ENCODE data around the gene LRP5.

Gene LRP5

DNA sequence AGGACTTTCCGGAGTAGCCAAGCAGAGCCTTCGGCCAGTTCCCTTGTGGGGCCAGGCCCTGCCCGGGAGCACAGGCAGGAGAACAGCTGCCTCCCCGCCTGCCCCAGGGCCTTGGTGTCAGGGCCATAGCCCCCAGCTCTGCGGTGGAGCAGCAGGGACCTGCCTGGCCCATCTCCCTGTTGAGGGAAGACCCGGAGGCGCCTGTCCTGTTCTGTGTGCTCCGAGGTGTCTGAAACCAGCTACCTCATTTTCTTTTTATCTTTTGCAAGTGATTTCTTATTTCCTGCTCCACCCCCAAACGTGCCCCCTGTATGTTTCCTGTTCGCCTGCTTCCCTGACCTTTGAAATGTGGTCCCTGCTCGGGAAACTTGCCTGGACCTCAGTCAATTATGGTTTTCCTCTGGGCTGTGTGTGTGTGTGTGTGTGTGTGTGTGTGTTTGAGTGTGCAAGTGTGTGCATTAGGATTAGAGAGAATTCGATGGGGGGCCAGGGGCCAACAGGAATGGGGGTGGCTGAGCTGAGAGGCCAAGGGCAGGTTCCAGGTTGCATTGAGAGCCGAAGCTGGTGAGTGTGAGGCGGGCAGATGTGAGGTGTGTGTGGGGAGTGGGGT, 19.1 kb downstream of the LRP5 start:
- H3K18ac ChIP-seq (ENCODE audit: low read length), result no peak overlapping the region
- no peak overlapping the region for H2BK120ac ChIP-seq (ENCODE audit: low read depth, low read length)
- H3K27me3 ChIP-seq (ENCODE audit: insufficient read depth, low read length, poor library complexity), result no peaks in the 10 kb centered on the region
- H3K4me3 ChIP-seq (ENCODE audit: low read length), result no peak overlapping the region
- H3K56ac ChIP-seq (ENCODE audit: low read length), result no peak overlapping the region
- no CpG with 5 or more reads among the region's 14 CpGs for WGBS (ENCODE audit: extremely low coverage, insufficient coverage, low lambda C conversion rate)
- H4K8ac ChIP-seq (ENCODE audit: low read depth, low read length), result no peak overlapping the region
- no peak overlapping the region for H3K9ac ChIP-seq (ENCODE audit: low read length)
- H4K5ac ChIP-seq (ENCODE audit: low read length), result no peak overlapping the region
- H3K79me2 ChIP-seq (ENCODE audit: control insufficient read depth, insufficient read depth, low read length), result peaks cover 4% of the 10 kb centered on the region
- no peaks in the 10 kb centered on the region for H3K36me3 ChIP-seq (ENCODE audit: control insufficient read depth, insufficient read depth, low read length)
- H3K4me1 ChIP-seq (ENCODE audit: control insufficient read depth, low read depth, low read length), result peaks cover 16% of the 10 kb centered on the region
- no peak overlapping the region for H3K4me2 ChIP-seq (ENCODE audit: low read length)
- H3K79me1 ChIP-seq (ENCODE audit: low read length), result peaks cover 17% of the 10 kb centered on the region
- H3K27ac ChIP-seq (ENCODE audit: low read depth, low read length), result no peak overlapping the region
- no peak overlapping the region for H3K23ac ChIP-seq (ENCODE audit: low read length)
- DNase-seq, result no peak
- no peak overlapping the region for H3K4ac ChIP-seq (ENCODE audit: low read depth, low read length)
- H2AK5ac ChIP-seq (ENCODE audit: low read length), result no peak overlapping the region
- H2BK5ac ChIP-seq (ENCODE audit: low read length), result no peak overlapping the region
- H2BK15ac ChIP-seq (replicated peaks; ENCODE audit: low read depth), result no peak overlapping the region

DNA sequence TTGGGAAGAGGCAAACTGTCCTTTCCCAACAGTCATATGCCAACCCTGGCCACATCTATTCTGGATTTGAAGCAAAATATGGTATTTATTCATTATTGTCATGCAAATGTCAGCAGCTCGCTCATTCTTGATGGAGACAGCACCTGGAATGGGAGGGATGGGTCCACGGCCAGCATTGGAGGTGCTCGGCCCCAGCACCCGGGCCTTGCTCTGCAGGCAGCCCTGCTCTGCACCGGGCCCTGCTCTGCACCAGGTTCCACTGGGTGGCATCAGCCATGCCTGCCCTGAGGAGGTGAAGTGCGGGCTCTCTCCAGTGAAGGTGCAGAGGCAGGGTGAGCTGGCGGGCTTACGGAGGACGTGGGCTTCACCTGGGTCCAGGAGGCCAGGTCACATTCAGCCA, 19.8 kb downstream of the LRP5 start:
- H2BK120ac ChIP-seq (ENCODE audit: low read depth, low read length), result no peak overlapping the region

DNA sequence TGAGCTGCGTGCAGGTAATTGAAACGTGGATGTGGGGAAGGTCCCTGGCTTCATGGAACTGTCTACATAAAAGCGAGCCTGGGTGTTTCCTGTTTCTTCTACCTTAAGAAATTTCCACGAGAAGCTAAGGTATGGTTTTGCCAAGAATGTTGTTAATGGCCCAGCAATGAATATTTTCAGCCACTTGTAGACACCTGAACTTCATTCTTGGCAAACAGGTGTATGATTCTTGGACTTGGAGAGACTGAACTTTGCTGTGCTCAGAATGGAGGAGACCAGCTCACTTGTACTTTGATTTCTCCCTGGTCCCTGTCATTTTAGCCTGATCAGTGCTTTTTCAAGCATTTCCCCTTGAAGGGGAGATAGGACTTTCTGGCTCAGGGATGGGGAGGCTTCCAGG, 20.8 kb downstream of the LRP5 start:
- no peak overlapping the region for H3K56ac ChIP-seq (ENCODE audit: low read length)
- H3K18ac ChIP-seq (ENCODE audit: low read length), result no peak overlapping the region
- no peak overlapping the region for H4K8ac ChIP-seq (ENCODE audit: low read depth, low read length)
- no peak overlapping the region for H3K27ac ChIP-seq (ENCODE audit: low read depth, low read length)
- H3K36me3 ChIP-seq (ENCODE audit: control insufficient read depth, insufficient read depth, low read length), result no peaks in the 10 kb centered on the region
- H3K4me1 ChIP-seq (ENCODE audit: control insufficient read depth, low read depth, low read length), result peaks cover 11% of the 10 kb centered on the region
- H3K27me3 ChIP-seq (ENCODE audit: insufficient read depth, low read length, poor library complexity), result no peaks in the 10 kb centered on the region
- H3K79me1 ChIP-seq (ENCODE audit: low read length), result peaks cover 16% of the 10 kb centered on the region
- no peak overlapping the region for H3K9ac ChIP-seq (ENCODE audit: low read length)
- WGBS (ENCODE audit: extremely low coverage, insufficient coverage, low lambda C conversion rate), result no CpG with 5 or more reads among the region's 4 CpGs
- no peak overlapping the region for H3K4ac ChIP-seq (ENCODE audit: low read depth, low read length)
- H3K4me3 ChIP-seq (ENCODE audit: low read length), result no peak overlapping the region
- H2AK5ac ChIP-seq (ENCODE audit: low read length), result no peak overlapping the region
- no peak overlapping the region for H2BK5ac ChIP-seq (ENCODE audit: low read length)
- H3K79me2 ChIP-seq (ENCODE audit: control insufficient read depth, insufficient read depth, low read length), result peaks cover 4% of the 10 kb centered on the region
- no peak for DNase-seq
- no peak overlapping the region for H4K5ac ChIP-seq (ENCODE audit: low read length)
- H2BK120ac ChIP-seq (ENCODE audit: low read depth, low read length), result no peak overlapping the region
- H3K23ac ChIP-seq (ENCODE audit: low read length), result no peak overlapping the region
- H3K4me2 ChIP-seq (ENCODE audit: low read length), result no peak overlapping the region
- no peak overlapping the region for H2BK15ac ChIP-seq (replicated peaks; ENCODE audit: low read depth)

More for the DNA sequence above, 19.8 kb downstream of the LRP5 start:
- Histone ChIP-seq H3K27ac (ENCODE audit: low read depth, low read length) (no peak overlapping the region), H4K8ac (ENCODE audit: low read depth, low read length) (no peak overlapping the region), H2AK5ac (ENCODE audit: low read length) (no peak overlapping the region), H3K36me3 (ENCODE audit: control insufficient read depth, insufficient read depth, low read length) (no peaks in the 10 kb centered on the region), H3K4me2 (ENCODE audit: low read length) (no peak overlapping the region), H2BK5ac (ENCODE audit: low read length) (no peak overlapping the region), H3K4ac (ENCODE audit: low read depth, low read length) (no peak overlapping the region), H3K23ac (ENCODE audit: low read length) (no peak overlapping the region), H3K4me1 (ENCODE audit: control insufficient read depth, low read depth, low read length) (peaks cover 16% of the 10 kb centered on the region), H2BK15ac (replicated peaks; ENCODE audit: low read depth) (no peak overlapping the region), H4K5ac (ENCODE audit: low read length) (no peak overlapping the region), H3K27me3 (ENCODE audit: insufficient read depth, low read length, poor library complexity) (no peaks in the 10 kb centered on the region), H3K56ac (ENCODE audit: low read length) (no peak overlapping the region), H3K4me3 (ENCODE audit: low read length) (no peak overlapping the region), H3K79me1 (ENCODE audit: low read length) (peaks cover 14% of the 10 kb centered on the region), H3K9ac (ENCODE audit: low read length) (no peak overlapping the region), H3K79me2 (ENCODE audit: control insufficient read depth, insufficient read depth, low read length) (peaks cover 4% of the 10 kb centered on the region), H3K18ac (ENCODE audit: low read length) (no peak overlapping the region)
- no CpG with 5 or more reads among the region's 9 CpGs for WGBS (ENCODE audit: extremely low coverage, insufficient coverage, low lambda C conversion rate)
- DNase-seq, result no peak

DNA sequence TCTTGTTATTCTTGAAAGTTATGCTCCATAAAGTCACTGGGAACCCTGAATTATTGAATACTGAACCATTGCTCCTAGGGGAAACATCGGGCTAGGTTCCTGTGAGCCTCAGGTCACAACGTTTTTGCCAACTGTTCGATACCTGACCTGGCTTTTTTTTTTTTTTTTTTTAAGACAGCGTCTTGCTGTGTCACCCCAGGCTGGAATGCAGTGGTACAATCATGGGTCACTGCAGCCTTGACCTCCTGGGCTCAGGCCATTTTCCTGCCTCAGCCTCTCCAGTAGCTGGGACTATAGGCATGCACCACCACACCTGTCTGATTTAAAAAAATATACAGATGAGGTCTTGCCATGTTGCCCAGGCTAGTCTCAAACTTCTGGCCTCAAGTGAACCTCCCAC, 22.5 kb downstream of the LRP5 start:
- H3K9ac ChIP-seq (ENCODE audit: low read length), result no peak overlapping the region
- no peak overlapping the region for H3K4me3 ChIP-seq (ENCODE audit: low read length)
- H2BK120ac ChIP-seq (ENCODE audit: low read depth, low read length), result no peak overlapping the region
- H3K56ac ChIP-seq (ENCODE audit: low read length), result no peak overlapping the region
- no peak overlapping the region for H3K27ac ChIP-seq (ENCODE audit: low read depth, low read length)
- no peak overlapping the region for H2BK5ac ChIP-seq (ENCODE audit: low read length)
- WGBS (ENCODE audit: extremely low coverage, insufficient coverage, low lambda C conversion rate), result no CpG with 5 or more reads among the region's 4 CpGs
- no peaks in the 10 kb centered on the region for H3K36me3 ChIP-seq (ENCODE audit: control insufficient read depth, insufficient read depth, low read length)
- no peak overlapping the region for H4K5ac ChIP-seq (ENCODE audit: low read length)
- H2BK15ac ChIP-seq (replicated peaks; ENCODE audit: low read depth), result no peak overlapping the region
- H3K18ac ChIP-seq (ENCODE audit: low read length), result no peak overlapping the region
- H3K27me3 ChIP-seq (ENCODE audit: insufficient read depth, low read length, poor library complexity), result no peaks in the 10 kb centered on the region
- H3K4me2 ChIP-seq (ENCODE audit: low read length), result no peak overlapping the region
- H2AK5ac ChIP-seq (ENCODE audit: low read length), result no peak overlapping the region
- no peak overlapping the region for H3K23ac ChIP-seq (ENCODE audit: low read length)
- no peaks in the 10 kb centered on the region for H3K79me2 ChIP-seq (ENCODE audit: control insufficient read depth, insufficient read depth, low read length)
- H3K4me1 ChIP-seq (ENCODE audit: control insufficient read depth, low read depth, low read length), result peaks cover 7% of the 10 kb centered on the region
- H3K4ac ChIP-seq (ENCODE audit: low read depth, low read length), result no peak overlapping the region
- no peak for DNase-seq
- H4K8ac ChIP-seq (ENCODE audit: low read depth, low read length), result no peak overlapping the region
- H3K79me1 ChIP-seq (ENCODE audit: low read length), result peaks cover 16% of the 10 kb centered on the region

DNA sequence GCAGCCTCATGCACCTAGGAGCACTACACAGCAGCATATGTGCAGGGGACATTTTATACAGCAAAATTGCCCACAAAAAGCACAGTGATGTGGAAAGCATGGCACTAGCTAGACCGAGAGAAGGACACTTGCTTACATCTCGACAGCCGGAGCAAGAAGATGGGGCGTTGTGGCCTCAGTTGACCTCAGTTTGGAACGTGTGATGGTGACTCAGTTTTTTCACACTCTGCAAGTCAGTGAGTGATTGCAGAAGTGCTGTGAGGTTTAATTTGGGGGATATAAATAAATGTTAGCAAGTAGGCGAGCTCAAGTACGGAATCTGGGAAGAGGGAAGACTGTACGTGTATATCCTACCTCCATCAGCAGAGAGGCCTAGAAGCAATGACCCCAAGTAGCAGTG, 23.3 kb downstream of the LRP5 start:
- H2BK120ac ChIP-seq (ENCODE audit: low read depth, low read length), result no peak overlapping the region
- H2AK5ac ChIP-seq (ENCODE audit: low read length), result no peak overlapping the region
- no peak overlapping the region for H3K4me2 ChIP-seq (ENCODE audit: low read length)
- H3K79me1 ChIP-seq (ENCODE audit: low read length), result peaks cover 15% of the 10 kb centered on the region
- no peak overlapping the region for H3K56ac ChIP-seq (ENCODE audit: low read length)
- whole genome bisulfite sequencing (ENCODE audit: extremely low coverage, insufficient coverage, low lambda C conversion rate), result no CpG with 5 or more reads among the region's 8 CpGs
- H3K4ac ChIP-seq (ENCODE audit: low read depth, low read length), result no peak overlapping the region
- H4K5ac ChIP-seq (ENCODE audit: low read length), result no peak overlapping the region
- H3K27me3 ChIP-seq (ENCODE audit: insufficient read depth, low read length, poor library complexity), result no peaks in the 10 kb centered on the region
- H3K4me1 ChIP-seq (ENCODE audit: control insufficient read depth, low read depth, low read length), result peaks cover 3% of the 10 kb centered on the region
- DNase-seq, result no peak
- no peaks in the 10 kb centered on the region for H3K36me3 ChIP-seq (ENCODE audit: control insufficient read depth, insufficient read depth, low read length)
- no peak overlapping the region for H4K8ac ChIP-seq (ENCODE audit: low read depth, low read length)
- no peak overlapping the region for H3K9ac ChIP-seq (ENCODE audit: low read length)
- H3K27ac ChIP-seq (ENCODE audit: low read depth, low read length), result no peak overlapping the region
- H3K23ac ChIP-seq (ENCODE audit: low read length), result no peak overlapping the region
- no peak overlapping the region for H3K18ac ChIP-seq (ENCODE audit: low read length)
- H2BK15ac ChIP-seq (replicated peaks; ENCODE audit: low read depth), result no peak overlapping the region
- no peak overlapping the region for H2BK5ac ChIP-seq (ENCODE audit: low read length)
- H3K4me3 ChIP-seq (ENCODE audit: low read length), result no peak overlapping the region
- H3K79me2 ChIP-seq (ENCODE audit: control insufficient read depth, insufficient read depth, low read length), result peaks cover 4% of the 10 kb centered on the region

DNA sequence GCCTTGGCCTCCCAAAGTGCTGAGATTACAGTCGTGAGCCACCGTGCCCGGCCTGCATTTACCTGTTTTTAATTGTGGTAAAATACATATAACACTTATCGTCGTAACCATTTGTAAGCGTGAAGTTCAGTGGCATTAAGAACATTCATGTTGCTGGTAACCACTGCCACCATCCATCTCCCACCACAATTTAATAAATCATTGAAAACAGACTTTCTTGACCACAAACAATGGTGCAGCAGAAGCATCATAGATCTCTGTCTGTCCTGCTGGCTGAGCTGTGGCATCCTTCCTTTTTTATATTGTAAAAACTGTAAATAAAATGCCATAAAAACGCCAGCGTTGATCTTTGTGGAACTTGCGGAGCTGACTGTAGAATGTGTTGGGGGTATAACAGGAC, 24.3 kb downstream of the LRP5 start:
- Histone ChIP-seq H3K36me3 (ENCODE audit: control insufficient read depth, insufficient read depth, low read length) (no peaks in the 10 kb centered on the region), H4K8ac (ENCODE audit: low read depth, low read length) (no peak overlapping the region), H3K79me2 (ENCODE audit: control insufficient read depth, insufficient read depth, low read length) (peaks cover 4% of the 10 kb centered on the region), H3K9ac (ENCODE audit: low read length) (no peak overlapping the region), H2BK15ac (replicated peaks; ENCODE audit: low read depth) (no peak overlapping the region), H3K23ac (ENCODE audit: low read length) (no peak overlapping the region), H3K27ac (ENCODE audit: low read depth, low read length) (no peak overlapping the region), H3K4me2 (ENCODE audit: low read length) (no peak overlapping the region), H3K27me3 (ENCODE audit: insufficient read depth, low read length, poor library complexity) (no peaks in the 10 kb centered on the region), H2AK5ac (ENCODE audit: low read length) (no peak overlapping the region), H3K56ac (ENCODE audit: low read length) (no peak overlapping the region), H3K4me3 (ENCODE audit: low read length) (no peak overlapping the region), H3K18ac (ENCODE audit: low read length) (no peak overlapping the region), H2BK120ac (ENCODE audit: low read depth, low read length) (no peak overlapping the region), H2BK5ac (ENCODE audit: low read length) (no peak overlapping the region), H3K4ac (ENCODE audit: low read depth, low read length) (no peak overlapping the region), H3K4me1 (ENCODE audit: control insufficient read depth, low read depth, low read length) (no peaks in the 10 kb centered on the region), H4K5ac (ENCODE audit: low read length) (no peak overlapping the region), H3K79me1 (ENCODE audit: low read length) (peaks cover 13% of the 10 kb centered on the region)
- no CpG with 5 or more reads among the region's 9 CpGs for whole genome bisulfite sequencing (ENCODE audit: extremely low coverage, insufficient coverage, low lambda C conversion rate)
- DNase-seq, result no peak
